ENCODE results near the gene SPATA22.

- TF ChIP-seq CTCF (conservative IDR thresholded peaks at IDR 0.05): no peak
- TF ChIP-seq ZFX (IDR thresholded peaks at IDR 0.05): no peak
These were observed at the start of gene SPATA22 for GRCh38 chr17:3471599-3471998.
